Stimulated activated CD4-positive, alpha-beta T cell treated with anti-CD3 and anti-CD28 coated beads, TNF-alpha, amount 100 ng/mL, for 48 hours (primary cell): ENCODE results near the gene USP17L17.
"Not testable (repeated sequence)": the region's sequence is repeated elsewhere in the genome, so short reads cannot be mapped to it uniquely, and the experiment has no call there.

ENCODE experiments used
- DNase-seq, 3 donors: peaks; one replicate each; pipeline ENCODE4 v3.0.0-alpha.2; 2020; ENCODE audit warnings: low read depth in 3 of 3

The USP17L17 gene

GRCh38 chr4:9243579-9243978 lies at the start of gene USP17L17:
USP17L17 (plus strand) TSS chr4:9243879; CDS start chr4:9243879, 0 bp downstream.
- DNase-seq = not testable (repeated sequence)

GRCh38 chr4:9210357-9210756 lies 33.3 kb upstream of the USP17L17 start, which contains the start of gene USP17L10:
USP17L10 (plus strand) TSS chr4:9210657; CDS start chr4:9210657, 0 bp downstream.
- DNase-seq = not testable (repeated sequence)

- DNase-seq = not testable (repeated sequence)
Observed at GRCh38 chr4:9214701-9215100, 29.0 kb upstream of the USP17L17 start.

GRCh38 chr4:9215105-9215504 lies 28.6 kb upstream of the USP17L17 start, which contains the start of gene USP17L11:
USP17L11 (plus strand) TSS chr4:9215405; CDS start chr4:9215405, 0 bp downstream.
- DNase-seq = not testable (repeated sequence)

GRCh38 chr4:9219852-9220251 lies 23.8 kb upstream of the USP17L17 start, which contains the start of gene USP17L12:
USP17L12 (plus strand) TSS chr4:9220152; CDS start chr4:9220152, 0 bp downstream.
- not testable (repeated sequence) for DNase-seq

- DNase-seq = not testable (repeated sequence)
Observed at GRCh38 chr4:9224596-9224995, 19.1 kb upstream of the USP17L17 start, which contains the start of gene USP17L13. USP17L13 (plus strand) TSS chr4:9224896; CDS start chr4:9224896, 0 bp downstream.

GRCh38 chr4:9230249-9230648 lies 13.4 kb upstream of the USP17L17 start:
- not testable (repeated sequence) for DNase-seq

- DNase-seq = not testable (repeated sequence)
Observed at GRCh38 chr4:9234085-9234484, 9.6 kb upstream of the USP17L17 start, which contains the start of gene USP17L15. USP17L15 (plus strand) TSS chr4:9234385; CDS start chr4:9234385, 0 bp downstream.

GRCh38 chr4:9238461-9238860 lies 5.2 kb upstream of the USP17L17 start:
- DNase-seq = not testable (repeated sequence)

GRCh38 chr4:9247953-9248680 lies 4.4 kb downstream of the USP17L17 start, which contains the start of gene USP17L18:
USP17L18 (plus strand) TSS chr4:9248630; CDS start chr4:9248630, 0 bp downstream.
- not testable (repeated sequence) for DNase-seq

GRCh38 chr4:9253078-9253477 lies 9.4 kb downstream of the USP17L17 start, which contains the start of gene USP17L19:
USP17L19 (plus strand) TSS chr4:9253378; CDS start chr4:9253378, 0 bp downstream.
- DNase-seq = not testable (repeated sequence)

GRCh38 chr4:9257824-9258223 lies 14.1 kb downstream of the USP17L17 start, which contains the start of gene USP17L20:
USP17L20 (plus strand) TSS chr4:9258124; CDS start chr4:9258124, 0 bp downstream.
- DNase-seq = not testable (repeated sequence)

GRCh38 chr4:9262572-9262971 lies 18.9 kb downstream of the USP17L17 start, which contains the start of gene USP17L21:
USP17L21 (plus strand) TSS chr4:9262872; CDS start chr4:9262872, 0 bp downstream.
- DNase-seq = not testable (repeated sequence)

GRCh38 chr4:9267319-9267718 lies 23.6 kb downstream of the USP17L17 start, which contains the start of gene USP17L22:
USP17L22 (plus strand) TSS chr4:9267619; CDS start chr4:9267619, 0 bp downstream.
- not testable (repeated sequence) for DNase-seq

- DNase-seq = not testable (repeated sequence)
Observed at GRCh38 chr4:9271719-9272118, 28.0 kb downstream of the USP17L17 start.
